GM10847 (cell line): Measurements from ENCODE around the gene PIK3C2G.

Experiments
- POLR2A ChIP-seq: IDR thresholded peaks from 2 replicates; pipeline ENCODE4 v1.6.1; 2011; ENCODE audit not compliant: insufficient read length; ENCODE audit errors: extremely low read depth

Gene PIK3C2G

DNA sequence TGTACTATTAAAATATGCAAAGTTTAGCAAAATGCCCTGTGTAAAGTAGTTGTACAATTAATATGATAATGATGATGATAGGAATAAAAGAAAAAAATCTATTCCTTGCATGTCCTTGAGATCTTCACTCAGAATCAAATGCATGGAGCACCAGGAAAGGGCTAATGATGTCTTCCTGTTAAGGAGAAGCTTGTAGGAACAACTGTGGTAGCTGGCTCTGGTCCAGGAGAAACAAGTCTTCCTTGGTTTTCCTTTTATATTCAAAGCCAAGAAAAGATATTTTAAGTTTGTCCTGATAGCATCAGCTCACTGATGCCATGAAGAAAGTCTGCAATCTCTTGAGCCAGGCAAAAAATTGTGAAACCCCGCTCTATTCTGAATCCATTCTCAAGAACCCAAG, 138.9 kb downstream of the PIK3C2G start:
- TF ChIP-seq POLR2A, result no peak

DNA sequence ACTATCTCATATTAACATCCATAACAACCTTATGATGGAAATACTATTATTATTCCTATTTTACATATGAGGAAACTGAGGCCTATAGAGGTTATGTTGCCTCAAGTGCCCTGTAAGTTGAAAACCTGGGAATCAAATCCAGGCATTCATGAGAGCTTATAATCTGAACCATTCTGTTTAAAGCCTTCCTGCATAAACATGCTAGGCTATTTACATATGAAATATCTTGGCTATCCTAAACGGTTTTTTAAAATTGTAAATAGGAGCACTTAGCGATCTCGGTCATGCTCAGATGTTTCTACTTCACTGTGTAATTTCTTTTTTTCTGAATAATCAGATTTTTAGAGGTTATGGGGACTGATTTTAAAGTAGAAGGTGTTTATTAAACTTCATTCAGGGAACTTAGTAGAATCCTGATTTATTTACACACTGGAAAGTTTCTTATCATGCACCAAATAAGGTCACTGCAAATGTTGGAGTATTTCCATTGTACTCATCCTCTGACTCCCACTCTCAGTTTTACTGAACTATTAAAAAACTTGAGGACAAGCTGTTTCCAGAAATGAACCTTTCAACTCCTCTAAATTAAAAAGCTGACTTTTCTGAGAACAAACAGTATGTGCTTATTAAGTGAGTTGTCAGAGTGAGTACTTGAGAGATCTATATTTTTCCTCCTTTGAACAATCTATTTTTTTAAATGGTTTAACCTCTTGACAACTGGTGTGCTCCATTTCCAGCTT, 141.7 kb downstream of the PIK3C2G start:
- no peak for TF ChIP-seq POLR2A

DNA sequence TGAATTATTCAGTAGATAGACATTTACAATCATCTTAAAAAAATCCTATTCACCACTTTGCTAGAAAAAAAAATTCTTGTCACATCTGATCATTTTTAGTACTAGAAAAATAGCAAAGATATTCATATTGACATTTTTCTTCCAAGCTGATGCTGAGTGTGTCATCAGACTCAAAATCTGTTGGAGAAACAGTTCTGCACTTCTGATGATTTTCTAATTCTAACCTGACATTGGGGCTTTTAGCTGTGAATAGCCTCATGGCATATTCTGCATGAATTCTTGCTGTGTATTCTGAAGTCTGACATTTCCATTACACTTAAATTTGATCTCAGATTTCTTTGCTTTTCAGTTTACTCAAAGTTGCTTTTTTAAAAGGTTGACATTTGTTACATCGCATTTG, 150.1 kb downstream of the PIK3C2G start:
- no peak for TF ChIP-seq POLR2A

DNA sequence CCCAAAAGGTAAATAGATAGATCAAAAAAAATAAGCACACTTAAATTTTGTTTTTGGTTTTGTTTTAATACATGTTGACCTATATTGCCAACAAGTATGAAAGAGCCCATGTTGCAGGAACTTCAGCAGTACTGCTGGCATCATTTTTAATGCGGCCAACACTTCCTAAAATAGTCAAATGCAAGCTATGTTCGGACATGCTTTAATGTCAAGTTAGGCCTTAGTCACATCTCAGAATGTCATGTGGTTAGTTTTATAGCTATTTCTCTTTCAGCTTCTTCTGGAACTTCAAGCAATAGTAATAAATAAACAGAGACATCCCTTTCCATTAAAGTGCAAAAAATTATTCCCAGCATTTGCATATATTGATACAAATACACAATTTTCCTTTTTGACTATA, 153.4 kb downstream of the PIK3C2G start:
- TF ChIP-seq POLR2A, result no peak

DNA sequence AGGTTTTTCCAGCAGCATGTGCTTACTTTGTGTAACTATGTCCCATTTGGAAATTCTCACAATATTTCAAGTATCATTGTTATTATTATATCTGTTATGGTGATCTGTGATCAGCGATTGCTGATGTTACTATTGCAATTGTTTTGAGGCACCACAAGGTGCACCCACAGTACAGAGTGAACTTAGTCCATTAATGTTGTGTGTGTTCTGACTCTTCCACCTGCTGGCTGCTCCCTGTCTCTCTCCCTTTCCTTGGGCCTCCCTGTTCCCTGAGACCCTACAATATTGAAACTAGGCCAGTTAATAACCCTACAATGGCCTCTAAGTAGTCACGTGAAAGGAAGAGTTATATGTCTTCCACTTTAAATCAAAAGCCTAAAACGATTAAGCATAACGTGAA, 153.9 kb downstream of the PIK3C2G start:
- TF ChIP-seq POLR2A, result no peak

DNA sequence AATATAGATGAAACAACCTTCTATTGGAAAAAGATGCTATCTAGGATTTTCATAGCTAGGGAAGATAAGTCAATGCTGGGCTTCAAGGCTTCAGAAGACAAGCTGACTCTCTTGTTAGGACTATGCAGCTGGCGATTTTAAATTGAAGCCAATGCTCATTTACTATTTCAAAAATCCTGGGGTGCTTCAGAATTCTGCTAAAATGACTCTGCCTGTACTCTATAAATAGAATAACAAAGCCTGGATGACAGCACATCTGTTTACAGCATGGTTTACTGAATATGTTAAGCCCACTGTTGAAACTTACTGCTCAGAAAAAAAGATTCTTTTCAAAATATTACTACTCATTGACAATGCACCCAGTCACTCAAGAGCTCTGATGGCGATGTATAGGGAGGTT, 155.1 kb downstream of the PIK3C2G start:
- TF ChIP-seq POLR2A, result no peak

DNA sequence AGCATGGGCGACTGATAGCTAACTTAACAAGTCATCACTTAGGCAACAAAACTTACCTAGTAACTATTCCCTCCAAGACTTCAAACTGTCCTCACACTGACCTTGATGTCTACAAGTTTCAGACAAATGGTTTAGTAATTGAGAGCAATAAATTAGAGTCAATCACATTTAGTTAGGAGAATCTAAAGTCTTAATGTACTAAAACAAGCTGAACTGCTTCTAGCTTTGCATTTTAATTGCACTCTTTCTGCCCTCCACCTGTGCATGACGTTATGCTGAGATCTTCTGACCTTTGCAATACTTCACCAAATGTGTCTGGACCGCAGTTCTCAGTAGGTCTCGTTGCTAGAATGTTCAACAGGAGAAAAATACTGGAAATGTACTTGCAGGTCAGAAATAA, 158.0 kb downstream of the PIK3C2G start:
- TF ChIP-seq POLR2A, result no peak

DNA sequence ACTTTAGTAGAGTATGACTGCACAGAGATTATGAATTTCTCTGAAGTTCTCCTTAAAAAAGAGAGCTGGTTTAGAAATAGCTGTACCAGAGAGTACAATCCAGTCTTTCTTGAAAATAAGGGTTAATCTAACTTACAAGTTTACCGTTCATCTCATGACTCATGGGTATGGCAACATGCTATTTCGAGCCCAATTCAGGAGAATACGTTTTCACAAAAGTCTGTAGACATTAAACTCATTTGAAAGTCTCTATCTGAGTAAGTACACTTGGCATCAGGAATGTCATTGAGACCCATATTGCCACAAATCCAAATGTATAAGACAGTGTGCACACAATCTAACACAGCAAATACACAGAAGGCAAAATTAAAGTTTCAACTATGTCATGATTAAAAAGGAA, 160.5 kb downstream of the PIK3C2G start:
- TF ChIP-seq POLR2A, result no peak

DNA sequence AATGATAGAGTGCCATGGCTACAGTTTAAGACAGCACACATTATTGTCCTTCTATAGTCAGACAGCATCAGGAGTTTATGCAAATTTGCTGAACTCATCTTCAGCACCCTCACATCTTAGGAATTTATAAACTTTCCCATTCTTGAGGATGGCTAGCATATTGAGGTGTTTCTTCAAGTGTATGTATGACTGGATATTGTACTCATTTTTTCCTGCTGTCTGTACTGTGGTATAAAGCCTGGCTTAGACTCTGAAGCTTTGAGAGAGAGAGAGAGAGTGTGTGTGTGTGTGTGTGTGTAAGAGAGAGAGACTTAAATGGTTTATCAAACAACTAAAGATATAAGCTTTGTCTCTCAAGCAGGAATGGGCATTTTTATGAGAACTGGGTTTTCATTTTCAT, 161.6 kb downstream of the PIK3C2G start:
- no peak for TF ChIP-seq POLR2A

DNA sequence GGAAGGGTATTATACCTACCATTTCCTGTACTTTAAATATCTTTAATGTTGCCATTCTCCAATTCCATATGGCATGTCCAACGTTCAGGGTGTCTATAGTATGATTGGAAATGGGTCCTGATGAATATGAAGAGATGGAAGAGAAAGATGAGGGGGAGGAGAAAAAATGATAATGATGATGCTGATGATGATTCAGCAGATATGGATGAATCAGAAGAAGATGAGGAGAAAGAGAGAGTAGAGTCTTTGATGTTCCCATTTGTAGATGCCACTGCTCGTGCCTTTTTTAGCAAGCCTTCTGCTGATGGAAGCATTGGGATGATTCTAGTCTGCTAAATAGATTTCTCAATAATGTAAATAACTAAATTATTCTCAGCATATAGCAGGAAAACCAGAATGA, 163.5 kb downstream of the PIK3C2G start:
- TF ChIP-seq POLR2A, result no peak

DNA sequence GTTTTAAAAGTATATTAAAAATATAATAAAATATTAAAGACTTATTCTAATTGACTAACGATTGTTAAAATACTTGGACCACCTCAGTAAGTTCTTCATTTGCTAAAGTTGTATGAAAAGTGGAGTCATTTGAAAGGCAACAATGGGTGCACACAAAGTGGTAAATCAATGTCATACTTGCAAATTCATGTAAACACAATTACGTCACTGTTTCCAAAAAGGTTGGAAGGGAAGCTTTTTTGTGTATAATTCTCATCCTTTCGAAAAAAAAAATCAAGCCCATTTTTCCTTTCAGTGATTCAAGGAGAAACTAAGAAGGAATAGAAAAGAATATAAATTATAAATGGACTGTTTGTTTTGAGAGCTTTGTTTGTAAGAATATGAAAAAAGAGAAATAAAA, 166.2 kb downstream of the PIK3C2G start:
- TF ChIP-seq POLR2A, result no peak

DNA sequence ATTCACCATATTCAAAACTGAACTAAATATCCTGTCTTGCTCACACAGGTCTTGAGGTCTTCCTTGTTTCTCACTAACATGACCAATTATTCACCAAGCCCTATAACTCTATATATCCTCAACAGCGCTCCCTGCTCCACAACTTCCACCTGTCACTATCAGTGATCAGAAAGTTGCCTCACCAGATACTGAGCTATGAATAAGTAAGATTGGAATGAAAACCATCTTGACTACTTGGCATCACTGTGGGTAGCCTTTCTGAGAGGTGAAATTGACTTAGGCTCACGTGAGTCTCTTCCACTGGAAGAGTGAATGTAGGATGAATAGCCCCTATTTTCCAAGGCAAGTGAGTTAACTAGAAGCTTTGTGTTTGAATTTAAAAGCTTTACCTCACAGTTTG, 167.1 kb downstream of the PIK3C2G start:
- no peak for TF ChIP-seq POLR2A

DNA sequence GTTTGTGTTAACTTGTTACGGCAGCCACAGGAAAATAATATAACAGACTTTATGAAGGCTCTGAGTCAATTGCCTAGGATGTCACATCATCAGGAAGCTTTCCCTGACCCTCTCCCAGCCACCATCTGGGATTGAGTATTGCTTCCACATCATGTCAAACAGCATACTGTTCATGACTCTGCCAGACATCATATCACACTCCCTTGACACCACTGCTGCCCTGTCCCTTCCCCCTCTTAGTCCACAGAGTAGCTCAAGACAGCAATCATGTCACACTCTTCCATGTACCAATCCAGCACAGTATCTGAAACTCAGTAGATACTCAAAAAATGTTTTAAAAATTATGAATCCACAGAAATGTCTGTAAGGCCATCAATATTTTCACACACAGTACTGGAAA, 168.0 kb downstream of the PIK3C2G start:
- TF ChIP-seq POLR2A, result no peak

DNA sequence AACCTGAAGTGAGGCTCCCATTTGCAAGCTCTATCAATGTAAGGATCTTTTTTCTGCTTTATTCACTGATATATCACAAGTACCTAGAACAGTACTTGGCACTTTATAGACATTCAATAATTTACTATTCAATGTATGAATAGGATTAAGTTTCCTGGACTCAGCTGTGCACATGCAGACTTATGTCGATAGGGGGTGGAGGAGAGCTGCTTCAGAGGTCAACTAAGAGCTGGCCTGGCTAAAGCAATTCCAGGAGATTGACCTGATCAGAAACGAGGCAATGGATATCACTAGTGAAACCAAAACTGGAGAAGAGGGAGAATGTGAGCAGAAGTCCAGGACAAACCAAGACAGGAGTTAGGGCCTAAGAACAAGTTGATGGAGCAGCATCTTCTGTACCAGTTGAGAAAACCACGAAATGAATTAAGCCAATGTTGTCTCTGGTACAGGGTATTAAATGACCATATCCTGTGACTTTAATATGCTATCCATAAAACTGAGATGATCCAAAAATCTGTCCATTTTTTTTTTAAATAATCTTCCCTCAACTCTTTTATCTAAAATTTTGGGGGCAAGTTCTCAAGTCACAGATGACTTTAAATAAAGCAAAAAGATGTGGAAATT, 169.2 kb downstream of the PIK3C2G start:
- no peak for TF ChIP-seq POLR2A

DNA sequence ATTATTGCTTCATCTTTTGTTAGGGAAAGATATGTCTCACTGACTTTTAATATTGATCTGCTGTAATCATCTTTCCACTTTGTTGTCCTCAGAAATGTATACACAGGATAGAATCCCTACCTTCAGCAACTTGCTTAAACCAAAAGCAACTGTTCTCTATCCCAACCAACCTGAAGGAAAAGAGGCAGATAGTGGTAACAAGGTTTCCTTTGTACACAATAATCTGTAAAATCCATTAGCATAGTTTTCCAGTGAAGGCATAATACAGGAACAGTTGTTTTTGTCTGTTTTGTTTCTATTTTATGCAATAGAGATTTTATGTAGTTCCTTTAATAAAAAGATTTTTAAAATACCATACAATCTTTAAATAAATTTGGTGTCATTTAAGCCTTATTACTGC, 170.5 kb downstream of the PIK3C2G start:
- no peak for TF ChIP-seq POLR2A

DNA sequence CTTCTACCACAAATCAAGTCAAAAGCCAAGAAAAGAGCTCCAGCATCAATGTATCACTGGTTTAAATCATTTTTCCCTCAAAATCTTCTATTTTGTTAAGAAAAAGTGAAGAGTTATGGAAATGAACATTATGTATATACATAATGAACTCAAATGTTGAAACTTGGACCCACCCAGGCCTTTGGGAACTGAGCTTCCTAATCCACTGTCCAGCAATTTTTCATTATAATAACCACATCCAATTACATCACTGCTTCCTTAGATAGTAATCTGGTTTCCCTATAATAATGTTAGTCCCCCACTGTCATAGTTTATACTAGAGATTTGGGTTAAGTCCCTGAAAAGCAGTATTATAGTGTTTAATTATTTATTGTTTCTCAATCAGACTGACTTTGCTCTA, 170.9 kb downstream of the PIK3C2G start:
- TF ChIP-seq POLR2A, result no peak

DNA sequence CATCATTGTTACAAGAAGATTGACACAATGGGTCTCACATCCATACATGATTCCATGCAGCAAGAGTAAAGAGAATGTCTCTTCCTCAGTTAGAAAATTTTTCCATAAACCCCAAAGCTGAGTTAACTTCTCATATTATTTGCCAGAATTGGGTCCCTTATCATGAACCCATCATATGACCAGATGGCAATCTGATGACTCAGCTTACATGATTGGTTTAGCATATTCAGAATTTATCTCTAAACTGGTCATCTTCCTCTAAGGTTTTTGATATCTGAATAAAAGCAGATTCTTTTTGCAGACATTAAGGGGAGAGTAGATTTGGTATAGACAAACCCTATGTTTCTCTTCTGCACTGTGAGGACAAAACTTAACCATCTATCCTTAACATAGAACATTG, 174.9 kb downstream of the PIK3C2G start:
- no peak for TF ChIP-seq POLR2A
